DMS53 (cell line): ENCODE measurements around the gene OR2V2.
"Not testable (repeated sequence)": the region's sequence is repeated elsewhere in the genome, so short reads cannot be mapped to it uniquely, and the experiment has no call there.

Experiments used
- DNase-seq: peaks from one replicate; lab custom pipeline; 2025; lab: John Stamatoyannopoulos, UW

OR2V2 gene

DNA sequence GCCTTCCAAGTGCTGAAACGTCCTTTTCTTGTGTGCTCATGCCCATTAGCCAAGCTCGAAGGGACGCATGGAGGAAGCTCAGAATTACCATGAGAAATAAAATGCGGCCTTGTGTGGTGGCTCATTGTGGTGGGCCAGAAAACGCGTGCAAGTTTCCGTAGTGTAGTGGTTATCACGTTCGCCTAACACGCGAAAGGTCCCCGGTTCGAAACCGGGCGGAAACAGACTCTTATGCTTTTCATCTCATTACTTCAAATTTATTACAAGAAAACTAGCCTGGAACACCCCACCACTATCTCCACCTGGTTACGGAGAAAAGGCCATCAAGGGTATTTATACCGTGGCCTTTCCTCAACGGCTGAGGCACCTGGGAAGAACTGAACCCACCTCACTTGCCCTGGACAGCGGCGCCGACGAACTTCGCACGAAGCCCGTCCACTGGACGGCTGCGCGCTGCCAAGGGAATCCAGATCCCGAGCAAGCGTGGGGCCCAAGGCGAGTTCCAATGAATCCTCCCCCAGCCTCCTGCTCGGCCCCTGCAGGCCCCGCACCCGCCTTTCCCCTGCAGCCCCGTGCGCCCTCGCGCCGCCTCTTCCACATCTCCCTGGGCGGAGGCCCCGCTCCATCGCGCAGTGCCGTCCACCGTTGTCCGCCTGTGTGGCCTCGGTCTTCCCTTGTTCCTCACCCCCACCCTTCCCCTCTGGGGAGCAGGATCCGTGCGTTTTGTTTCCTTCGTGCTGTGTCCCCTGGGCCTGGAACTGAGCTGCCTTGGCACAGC, 22.3 kb downstream of the OR2V2 start:
- peak; percentile 86 for DNase-seq

DNA sequence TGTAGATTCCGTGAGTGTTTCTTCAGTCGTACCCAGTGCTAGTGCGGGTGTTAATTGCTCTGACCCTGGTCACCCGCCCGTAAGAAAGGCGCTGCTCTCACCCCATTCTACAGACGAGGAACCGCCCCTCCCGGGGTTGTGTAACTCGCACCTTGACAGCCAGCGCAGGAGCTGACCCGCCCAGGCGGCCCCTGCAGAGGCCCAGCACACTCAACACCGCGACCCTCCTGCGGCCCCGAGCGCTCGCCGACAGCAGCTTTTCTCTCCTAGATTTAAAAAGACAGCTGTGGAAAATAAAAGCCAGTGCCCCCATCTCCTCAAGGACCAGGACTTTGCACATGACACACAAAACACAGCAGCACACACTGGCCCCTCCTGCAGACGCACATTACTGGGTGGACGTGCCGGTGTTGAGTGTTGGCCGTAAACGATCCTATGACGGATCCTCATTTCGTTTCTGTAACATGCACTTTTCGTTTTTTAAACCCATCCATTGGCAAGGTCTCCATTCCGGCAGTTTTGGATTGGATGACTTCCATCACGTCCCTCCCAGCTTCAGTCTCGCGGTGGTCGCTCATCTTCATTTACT, 22.9 kb downstream of the OR2V2 start:
- DNase-seq, result peak; percentile 48

DNA sequence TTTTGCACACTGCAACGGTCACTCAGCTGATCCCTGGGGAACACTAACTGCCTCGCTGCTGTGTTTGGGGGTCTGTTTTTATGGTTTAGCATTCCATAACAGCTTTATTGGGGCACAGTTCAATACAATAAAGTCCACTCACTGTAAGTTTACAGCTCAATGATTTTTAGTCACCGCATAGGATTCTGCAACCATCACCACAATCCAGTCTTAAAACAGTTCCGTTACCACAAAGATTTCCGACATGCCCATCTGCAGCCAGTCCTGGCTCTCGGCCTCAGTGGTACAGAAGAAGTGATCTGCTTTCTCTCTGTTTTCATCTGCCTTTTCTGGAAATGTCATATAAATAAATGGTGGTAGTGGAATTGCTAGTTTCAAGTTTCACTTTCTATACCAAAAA, 23.6 kb downstream of the OR2V2 start:
- no peak for DNase-seq

DNA sequence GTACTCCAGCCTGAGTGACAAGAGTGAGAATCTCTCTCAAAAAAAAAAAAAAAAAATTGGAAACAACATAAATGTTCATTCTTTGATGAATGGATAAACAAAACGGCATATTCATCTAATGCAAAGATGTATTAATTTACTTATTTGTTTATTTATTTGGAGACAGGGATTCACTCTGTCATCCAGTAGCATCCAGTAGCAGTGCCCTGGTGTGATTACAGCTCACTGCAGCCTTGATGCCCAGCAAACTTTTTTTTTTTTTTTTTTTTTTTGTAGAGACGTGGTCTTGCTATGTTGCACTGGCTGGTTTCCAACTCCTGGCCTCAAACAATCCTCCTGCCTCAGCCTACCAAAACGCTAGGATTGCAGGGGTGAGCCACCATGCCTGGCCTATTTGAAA, 24.4 kb downstream of the OR2V2 start:
- DNase-seq, result no peak

DNA sequence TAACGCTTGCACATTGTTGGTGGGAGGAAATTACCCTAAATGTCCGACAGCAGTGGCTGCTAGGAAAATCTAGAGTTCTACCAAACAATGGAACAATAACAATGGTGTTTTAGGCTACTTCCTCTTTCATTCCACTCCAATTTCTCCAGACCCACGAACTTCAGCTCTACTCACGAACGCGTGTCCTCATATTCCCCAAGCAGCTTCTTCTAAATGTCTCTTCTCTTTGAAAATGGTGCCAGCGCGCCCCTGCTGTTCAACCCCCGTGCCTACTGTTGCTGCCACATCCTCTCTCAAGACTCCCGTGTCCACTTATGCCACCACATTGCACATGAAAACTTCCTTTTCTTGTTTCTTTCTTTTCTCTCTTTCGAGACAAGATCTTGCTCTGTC, 25.6 kb downstream of the OR2V2 start:
- DNase-seq, result no peak

DNA sequence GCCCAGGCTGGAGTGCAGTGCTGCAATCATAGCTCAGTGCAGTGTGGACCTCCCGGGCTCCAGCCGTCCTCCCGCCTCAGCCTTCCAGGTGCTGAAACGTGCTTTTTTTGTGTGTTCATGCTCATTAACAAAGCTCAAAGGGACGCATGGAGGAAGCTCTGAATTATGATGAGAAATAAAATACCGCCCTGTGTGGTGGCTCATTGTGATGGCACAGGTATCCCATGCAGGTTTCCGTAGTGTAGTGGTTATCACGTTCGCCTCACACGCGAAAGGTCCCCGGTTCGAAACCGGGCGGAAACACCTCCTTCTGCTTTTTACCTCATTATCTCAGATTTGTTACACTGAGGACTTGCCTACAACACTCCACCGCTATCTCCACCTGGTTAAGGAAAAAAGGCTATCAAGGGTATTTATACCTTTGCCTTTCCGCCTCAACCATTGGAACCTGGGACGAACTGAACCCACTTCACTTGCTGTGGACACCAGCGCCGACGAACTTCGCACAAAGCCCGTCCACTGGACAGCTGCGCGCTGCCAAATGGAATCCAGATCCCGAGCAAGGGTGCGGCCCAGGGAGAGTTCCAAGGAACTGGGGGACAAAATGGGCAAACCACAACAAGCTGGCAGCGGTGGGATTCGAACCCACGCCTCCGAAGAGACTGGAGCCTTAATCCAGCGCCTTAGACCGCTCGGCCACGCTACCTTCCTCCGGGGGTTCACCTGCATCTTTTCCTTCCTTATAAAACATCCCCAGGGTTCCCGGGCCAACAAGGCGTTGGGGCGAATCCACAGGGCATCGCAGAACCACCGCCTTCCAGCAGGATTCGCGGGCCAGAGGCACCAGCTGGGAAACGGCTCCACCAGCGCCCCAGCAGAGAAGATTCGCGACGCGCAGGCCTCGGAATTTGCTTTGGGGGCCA, 26.3 kb downstream of the OR2V2 start:
- DNase-seq, result no peak

DNA sequence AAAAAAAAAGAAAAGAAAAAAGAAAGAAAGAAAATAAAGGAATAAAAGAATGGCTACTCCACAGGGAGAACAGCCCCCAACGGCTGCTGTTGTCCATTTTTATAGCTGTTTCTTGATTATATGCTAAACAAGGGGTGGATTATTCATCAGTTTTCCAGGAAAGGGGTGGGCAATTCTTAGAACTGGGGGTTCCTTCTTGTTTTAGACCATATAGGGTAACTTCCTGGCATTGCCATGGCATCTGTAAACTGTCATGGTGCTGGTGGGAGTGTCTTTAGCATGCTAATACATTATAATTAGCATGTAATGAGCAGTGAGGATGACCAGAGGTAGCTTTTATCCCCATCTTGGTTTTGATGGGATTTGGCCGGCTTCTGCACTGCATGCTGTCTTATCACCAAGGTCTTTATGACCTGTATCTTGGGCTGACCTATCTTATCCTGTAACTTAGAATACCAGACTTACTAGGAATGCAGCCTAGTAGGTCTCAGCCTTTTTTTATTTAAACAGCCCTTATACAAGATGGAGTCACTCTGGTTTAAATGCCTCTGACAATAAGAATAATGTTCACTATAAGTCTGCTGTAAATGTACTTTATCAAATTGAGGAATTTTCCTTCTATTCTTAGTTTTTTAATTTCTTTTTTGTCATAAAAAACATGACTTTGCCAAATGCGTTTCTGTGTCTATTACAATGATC, 29.0 kb downstream of the OR2V2 start:
- no peak for DNase-seq

DNA sequence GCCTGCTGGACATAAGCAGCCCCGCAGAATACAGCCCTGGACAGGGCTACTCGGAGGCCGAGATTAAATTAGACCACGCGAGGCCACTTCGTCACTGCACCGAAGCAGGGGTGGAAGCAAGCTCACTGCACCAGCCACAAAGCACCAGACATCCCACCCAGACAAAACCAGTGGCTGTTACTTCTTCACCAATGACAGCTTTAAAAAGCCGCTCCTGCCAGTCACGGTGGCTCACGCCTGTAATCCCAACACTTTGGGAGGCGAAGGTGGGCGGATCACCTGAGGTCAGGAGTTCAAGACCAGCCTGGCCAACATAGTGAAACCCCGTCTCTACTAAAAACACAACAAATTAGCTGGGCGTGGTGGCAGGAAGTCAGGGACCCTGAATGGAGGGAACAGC, 30.2 kb downstream of the OR2V2 start:
- DNase-seq, result not testable (repeated sequence)

DNA sequence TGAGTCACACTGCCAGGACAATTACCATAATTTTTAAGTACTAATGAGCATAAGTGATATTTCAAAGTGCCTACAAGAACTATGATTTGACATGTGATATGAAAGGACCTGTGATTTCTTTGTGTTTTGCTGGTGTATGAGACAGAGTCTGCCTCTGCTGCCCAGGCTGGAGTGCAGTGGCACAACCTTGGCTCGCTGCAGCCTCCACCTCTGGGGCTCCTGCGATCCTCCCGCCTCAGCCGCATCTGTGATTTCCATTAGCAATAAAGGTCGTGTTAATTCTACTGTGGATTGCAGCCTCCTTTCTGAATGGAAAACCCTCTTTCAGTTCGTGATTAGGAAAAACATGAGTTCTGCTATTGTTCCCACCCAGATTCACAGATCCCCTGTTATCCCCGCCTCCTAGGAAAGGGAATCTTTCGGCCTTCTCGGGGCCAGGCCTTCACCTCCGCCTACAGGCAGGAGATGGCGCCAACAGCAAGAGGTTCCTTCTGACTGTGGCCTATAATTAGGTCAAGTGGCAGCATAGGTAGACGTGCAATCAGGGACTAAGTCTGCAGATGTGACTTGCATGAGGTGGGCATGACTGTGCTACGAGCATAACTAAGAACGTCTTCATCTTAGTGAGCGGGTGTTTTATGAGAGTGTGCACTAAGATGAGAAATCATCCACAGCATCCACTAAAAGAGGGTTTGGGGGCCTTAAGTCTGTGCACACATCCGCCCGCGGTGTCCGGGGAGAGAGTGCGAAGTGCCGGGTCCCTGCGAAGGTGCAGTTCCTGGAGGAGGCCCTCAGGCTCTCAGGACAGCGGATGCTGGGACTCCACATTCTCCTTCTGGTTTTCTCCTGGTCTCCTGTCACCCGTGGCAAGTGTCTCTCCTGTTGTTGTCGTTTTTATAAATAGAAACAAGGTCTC, 34.5 kb downstream of the OR2V2 start:
- no peak for DNase-seq

DNA sequence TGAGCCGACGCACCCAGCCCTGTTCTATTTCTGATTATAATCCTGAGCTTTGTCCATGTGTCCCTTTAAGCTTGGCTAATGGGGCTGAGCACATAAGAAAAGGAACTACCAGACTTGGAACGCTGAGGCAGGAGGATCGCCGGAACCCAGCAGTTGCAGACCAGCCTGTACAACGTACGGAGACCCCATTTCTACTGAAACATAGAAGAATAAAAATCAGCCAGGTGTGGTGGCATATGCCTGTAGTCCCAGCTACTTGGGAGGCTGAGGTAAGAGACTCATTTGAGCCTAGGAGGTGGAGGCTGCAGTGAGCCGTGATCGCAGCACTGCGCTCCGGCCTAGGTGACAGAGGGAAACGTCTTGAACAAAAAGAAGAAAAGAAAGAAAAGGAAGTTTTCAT, 35.3 kb downstream of the OR2V2 start:
- DNase-seq, result no peak

DNA sequence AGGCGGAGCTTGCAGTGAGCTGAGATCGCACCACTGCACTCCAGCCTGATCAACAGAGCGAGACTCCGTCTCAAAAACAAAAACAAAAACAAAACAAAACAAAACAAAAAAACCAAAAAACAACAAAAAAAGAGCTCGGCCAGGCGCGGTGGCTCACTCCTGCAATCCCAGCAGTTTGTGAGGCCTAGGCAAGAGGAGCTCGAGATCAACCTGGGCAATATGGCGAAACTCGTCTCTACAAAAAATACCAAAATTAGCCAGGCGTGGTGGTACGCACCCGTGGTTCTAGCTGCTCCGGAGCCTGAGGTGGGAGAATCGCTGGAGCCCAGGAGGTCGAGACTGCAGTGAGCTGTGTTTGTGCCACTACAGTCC, 37.4 kb downstream of the OR2V2 start:
- no peak for DNase-seq

DNA sequence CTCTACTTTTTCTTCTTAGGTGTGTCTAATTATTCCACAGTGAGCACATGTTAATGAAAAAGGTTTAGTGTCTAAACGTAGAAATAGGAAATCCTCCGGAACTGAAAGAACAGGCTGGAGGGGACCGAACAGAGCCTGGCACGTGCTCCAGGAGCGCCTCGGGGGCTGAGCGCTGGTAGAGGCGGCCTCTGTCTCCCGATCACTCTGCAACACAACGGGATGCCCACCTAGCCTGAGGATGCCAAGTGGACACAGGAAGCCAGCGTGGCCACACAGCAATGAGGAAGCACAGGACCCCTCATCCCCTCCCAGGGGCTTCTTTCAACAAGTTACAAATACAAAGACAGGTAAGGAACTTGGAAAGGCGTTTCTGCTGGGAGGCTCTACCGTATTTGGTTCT, 38.2 kb downstream of the OR2V2 start:
- DNase-seq, result no peak

DNA sequence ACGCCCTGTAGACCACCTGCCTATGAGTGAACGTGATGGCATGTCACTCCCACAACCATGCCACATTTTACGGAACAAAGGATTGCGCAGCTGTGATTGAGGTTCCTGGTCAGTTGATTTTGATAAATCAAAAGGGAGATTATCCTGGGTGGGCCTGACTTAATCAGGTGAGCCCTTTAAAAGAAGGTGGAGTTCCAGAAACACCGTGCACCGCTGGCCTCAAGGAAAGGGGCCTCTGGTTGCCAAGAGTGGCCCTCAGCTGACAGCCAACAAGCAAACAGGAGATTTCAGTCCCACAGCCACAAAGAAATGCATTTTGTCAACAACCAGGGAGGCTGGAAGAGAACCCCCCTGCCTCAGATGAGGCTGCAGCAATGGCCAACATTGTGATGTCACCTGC, 38.6 kb downstream of the OR2V2 start:
- no peak for DNase-seq

DNA sequence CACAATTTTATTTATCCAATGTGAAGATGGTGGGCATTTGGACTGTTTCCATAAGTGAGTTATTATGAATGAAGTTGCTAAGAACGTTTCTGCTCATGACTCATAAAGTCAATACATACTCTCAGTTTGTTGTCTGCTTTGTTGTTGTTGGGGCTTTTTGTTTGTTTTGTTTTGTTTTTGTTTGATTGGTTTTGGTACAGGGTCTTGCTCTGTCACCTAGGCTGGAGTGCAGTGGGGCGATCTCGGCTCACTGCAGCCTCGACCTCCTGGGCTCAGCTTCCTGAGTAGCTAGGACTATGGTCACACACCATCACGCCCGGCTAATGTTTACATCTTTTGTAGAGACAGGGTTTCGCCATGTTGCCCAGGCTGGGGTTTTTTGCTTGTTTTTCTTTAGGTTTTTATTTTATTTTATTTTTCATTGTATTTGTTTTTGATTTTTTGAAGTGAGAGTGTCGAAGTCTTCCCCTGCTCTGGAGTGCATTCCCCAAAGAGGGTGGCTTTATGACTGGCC, 39.7 kb downstream of the OR2V2 start:
- DNase-seq, result no peak

DNA sequence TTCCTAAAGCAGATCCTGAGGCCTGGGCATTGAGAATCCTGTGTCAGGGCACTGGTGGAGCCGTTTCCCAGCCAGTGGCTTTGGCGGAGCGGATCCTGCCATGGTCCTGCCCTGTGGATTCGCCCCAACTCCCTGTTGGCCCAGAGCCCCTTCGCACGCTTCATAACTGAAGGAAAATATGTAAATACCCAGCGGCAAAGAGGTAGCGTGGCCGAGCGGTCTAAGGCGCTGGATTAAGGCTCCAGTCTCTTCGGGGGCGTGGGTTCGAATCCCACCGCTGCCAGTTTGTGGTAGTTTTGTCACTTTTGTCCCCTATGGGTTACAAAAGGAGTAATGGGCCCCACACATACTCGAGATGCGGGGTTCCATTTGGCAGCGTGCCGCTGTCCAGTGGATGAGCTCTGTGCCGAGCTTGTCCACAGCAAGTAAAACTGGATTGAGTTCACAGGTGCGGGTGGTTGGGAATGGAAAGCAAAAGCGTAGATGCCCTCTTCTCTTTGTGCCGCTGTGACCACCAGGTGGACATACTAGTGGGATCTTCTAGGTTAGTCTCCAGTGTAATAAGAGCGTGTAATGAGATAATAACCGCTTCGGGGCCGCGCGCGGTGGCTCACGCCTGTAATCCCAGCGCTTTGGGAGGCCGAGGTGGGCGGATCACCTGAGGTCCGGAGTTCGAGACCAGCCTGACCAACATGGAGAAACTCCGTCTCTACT, 40.3 kb downstream of the OR2V2 start:
- DNase-seq, result no peak

DNA sequence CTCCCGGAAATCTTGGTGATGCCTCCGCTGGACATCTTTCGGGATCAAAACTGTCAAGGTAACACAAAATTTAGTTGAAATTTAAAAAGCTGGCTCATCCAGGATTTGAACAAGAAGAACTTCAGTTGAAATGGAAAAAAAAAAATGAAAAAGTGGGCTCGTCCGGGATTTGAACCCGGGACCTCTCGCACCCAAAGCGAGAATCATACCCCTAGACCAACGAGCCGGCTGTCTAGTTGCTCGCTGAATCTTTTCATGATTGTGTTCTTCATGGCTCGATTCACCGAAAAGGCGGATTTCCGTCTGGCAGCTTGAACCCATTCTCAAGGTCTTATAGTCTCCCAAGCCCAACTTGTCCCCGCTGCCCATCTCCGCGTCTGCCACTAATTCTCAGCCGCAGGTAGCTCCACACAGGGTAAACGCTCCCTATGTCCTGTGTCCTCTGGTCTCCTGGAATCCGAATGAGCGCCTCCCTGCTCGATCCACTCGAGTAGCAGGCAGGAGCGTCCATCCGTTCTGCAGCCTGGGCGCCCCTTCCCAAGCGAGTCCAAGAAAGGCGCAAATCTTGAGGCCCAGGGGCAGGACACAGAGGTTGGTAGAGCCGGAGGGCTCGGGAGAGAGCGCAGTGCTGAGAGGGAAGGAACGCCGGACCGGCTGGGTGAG, 41.4 kb downstream of the OR2V2 start:
- DNase-seq, result no peak

DNA sequence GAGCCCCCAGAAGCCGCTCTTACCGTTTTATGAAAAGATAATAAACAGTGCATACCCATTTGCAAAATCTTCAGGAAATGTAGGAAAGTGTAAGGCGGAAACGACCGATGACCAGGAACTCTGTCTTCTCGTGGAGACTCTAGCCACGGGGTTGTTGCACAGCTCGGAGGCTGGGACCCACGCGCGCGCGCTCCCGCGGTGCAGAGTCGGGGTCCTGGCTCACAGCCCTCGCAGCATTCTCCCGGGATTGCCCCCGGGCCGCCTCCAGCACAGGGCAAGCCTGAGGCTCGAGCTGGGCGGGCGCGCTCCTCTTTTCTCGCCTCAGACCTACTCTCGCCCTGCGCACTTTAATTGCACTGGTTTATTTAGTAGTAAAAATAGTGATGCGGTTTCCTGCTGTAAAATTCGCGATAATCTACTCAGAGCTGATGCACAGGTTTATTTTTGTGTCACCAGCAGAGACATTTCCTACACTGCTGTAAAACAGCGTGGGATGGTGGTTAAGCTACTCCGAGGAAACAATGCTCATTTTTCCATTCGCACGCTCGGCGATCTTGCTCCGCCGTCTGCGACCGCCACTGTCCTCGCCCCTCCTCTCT, 42.1 kb downstream of the OR2V2 start:
- DNase-seq, result no peak

DNA sequence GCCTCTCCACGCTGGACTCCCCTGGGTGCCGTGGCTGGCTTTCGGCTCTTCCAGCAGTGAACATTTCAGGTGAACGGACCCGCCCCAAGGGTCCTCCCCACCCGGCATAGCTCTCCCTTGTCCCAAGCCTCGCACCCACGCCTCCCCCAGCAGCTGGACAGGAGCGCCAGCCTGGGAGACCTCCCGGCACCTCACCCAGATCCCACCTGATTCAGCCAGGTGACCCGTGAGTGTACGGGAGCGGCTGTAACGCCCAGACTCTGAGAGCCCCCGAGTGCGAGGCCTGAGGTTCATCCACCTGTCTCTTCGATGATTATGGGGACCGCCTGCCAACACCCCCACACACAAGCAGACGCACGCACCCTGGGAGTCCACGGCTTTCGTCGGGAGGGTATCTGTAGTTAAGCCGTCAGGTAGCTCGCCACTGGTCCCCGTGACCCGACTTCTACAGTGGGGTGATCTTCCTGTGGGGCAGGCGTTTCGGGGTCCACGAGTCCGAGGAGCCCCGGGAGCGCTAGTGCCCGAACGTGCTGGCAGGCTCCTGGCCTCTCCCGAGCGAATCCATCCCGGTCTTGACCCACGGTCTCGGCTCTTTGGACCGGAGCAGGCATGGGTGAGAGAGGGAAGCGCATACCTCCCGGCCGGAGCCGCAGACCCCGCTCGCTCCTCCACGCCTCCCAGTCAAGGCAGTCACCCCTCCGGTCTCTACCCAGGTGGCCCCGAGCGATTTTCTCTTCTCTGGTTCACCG, 42.8 kb downstream of the OR2V2 start:
- no peak for DNase-seq
